IPS-11a (cell line): ENCODE data around the gene FREM1.

ENCODE experiments used
- H3K4me3 ChIP-seq: one replicate; pipeline ENCODE4 v1.5.1; 2013; ENCODE audit warnings: low read depth, low read length, control low read depth

FREM1 gene

GRCh38 chr9:14883310-14883944 is 26.8 kb downstream of the FREM1 start:
- H3K4me3 ChIP-seq: no peak overlapping the region

GRCh38 chr9:14882090-14882489 is 28.1 kb downstream of the FREM1 start:
- no peak overlapping the region for H3K4me3 ChIP-seq

- no peak overlapping the region for H3K4me3 ChIP-seq
These were observed 29.2 kb downstream of the FREM1 start for GRCh38 chr9:14881006-14881405.

- no peak overlapping the region for H3K4me3 ChIP-seq
These were observed 40.1 kb downstream of the FREM1 start for GRCh38 chr9:14870090-14870489.

- H3K4me3 ChIP-seq: no peak overlapping the region
These were observed 40.6 kb downstream of the FREM1 start for GRCh38 chr9:14869671-14870070.

GRCh38 chr9:14868772-14869583 is 41.2 kb downstream of the FREM1 start:
- H3K4me3 ChIP-seq: no peak overlapping the region

GRCh38 chr9:14868418-14868771 is 41.8 kb downstream of the FREM1 start:
- no peak overlapping the region for H3K4me3 ChIP-seq

GRCh38 chr9:14866200-14866749 is 44.0 kb downstream of the FREM1 start:
- H3K4me3 ChIP-seq: no peak overlapping the region

- H3K4me3 ChIP-seq: no peak overlapping the region
These were observed 45.9 kb downstream of the FREM1 start for GRCh38 chr9:14864309-14864708.

- H3K4me3 ChIP-seq: no peak overlapping the region
These were observed 46.8 kb downstream of the FREM1 start for GRCh38 chr9:14863402-14863801.

- H3K4me3 ChIP-seq: no peak overlapping the region
These were observed 52.6 kb downstream of the FREM1 start for GRCh38 chr9:14857449-14858305.

- H3K4me3 ChIP-seq: no peak overlapping the region
These were observed 60.4 kb downstream of the FREM1 start for GRCh38 chr9:14849851-14850250.

GRCh38 chr9:14849296-14849695 is 60.9 kb downstream of the FREM1 start:
- H3K4me3 ChIP-seq: no peak overlapping the region

GRCh38 chr9:14846871-14847311 is 63.3 kb downstream of the FREM1 start:
- H3K4me3 ChIP-seq: no peak overlapping the region

GRCh38 chr9:14843163-14843562 is 67.1 kb downstream of the FREM1 start:
- no peak overlapping the region for H3K4me3 ChIP-seq

- H3K4me3 ChIP-seq: no peak overlapping the region
These were observed 68.0 kb downstream of the FREM1 start for GRCh38 chr9:14842269-14842668.

GRCh38 chr9:14838701-14839100 is 71.5 kb downstream of the FREM1 start:
- no peak overlapping the region for H3K4me3 ChIP-seq

- H3K4me3 ChIP-seq: no peak overlapping the region
These were observed 73.3 kb downstream of the FREM1 start for GRCh38 chr9:14836885-14837284.

GRCh38 chr9:14831661-14832060 is 78.6 kb downstream of the FREM1 start:
- no peak overlapping the region for H3K4me3 ChIP-seq

GRCh38 chr9:14831074-14831473 is 79.2 kb downstream of the FREM1 start:
- no peak overlapping the region for H3K4me3 ChIP-seq

GRCh38 chr9:14830057-14830456 is 80.2 kb downstream of the FREM1 start:
- H3K4me3 ChIP-seq: no peak overlapping the region
